Activated CD8-positive, alpha-beta memory T cell treated with anti-CD3 and anti-CD28 coated beads, Interleukin-2, amount 50 U/mL, for 48 hours (primary cell): ENCODE results near the gene SIRT7.
A peak's percentile ranks its signal among the peaks of the same experiment; 100 is the strongest.

ENCODE experiments used
- DNase-seq: peaks from one replicate; pipeline ENCODE4 v3.0.0-alpha.2; 2020

SIRT7 gene

GRCh38 chr17:81885454-81885853 lies 32.5 kb downstream of the SIRT7 start:
- DNase-seq, result no peak

- no peak for DNase-seq
These were observed 33.0 kb downstream of the SIRT7 start for GRCh38 chr17:81884968-81885367.

GRCh38 chr17:81884520-81884919 lies 33.5 kb downstream of the SIRT7 start:
- DNase-seq, result no peak

- DNase-seq, result no peak
These were observed 38.9 kb downstream of the SIRT7 start for GRCh38 chr17:81879121-81879520.

GRCh38 chr17:81878294-81878693 lies 39.7 kb downstream of the SIRT7 start:
- no peak for DNase-seq

- DNase-seq, result no peak
These were observed 40.4 kb downstream of the SIRT7 start for GRCh38 chr17:81877569-81877968.

- DNase-seq, result peak; percentile 99
These were observed 46.4 kb downstream of the SIRT7 start for GRCh38 chr17:81871387-81872230.

- no peak for DNase-seq
These were observed 47.0 kb downstream of the SIRT7 start, which contains the start of gene ARHGDIA for GRCh38 chr17:81870981-81871386. Gene ARHGDIA (minus strand): TSS chr17:81871337. CDS start chr17:81869930, 1,407 bp downstream.

GRCh38 chr17:81870131-81870980 lies 47.6 kb downstream of the SIRT7 start:
- DNase-seq, result peak; percentile 77

GRCh38 chr17:81869221-81870130 lies 48.5 kb downstream of the SIRT7 start:
- DNase-seq, result peak; percentile 89

GRCh38 chr17:81868674-81869220 lies 49.2 kb downstream of the SIRT7 start:
- DNase-seq, result no peak

- DNase-seq, result peak; percentile 72
These were observed 49.8 kb downstream of the SIRT7 start for GRCh38 chr17:81867991-81868673.

GRCh38 chr17:81867170-81867990 lies 50.6 kb downstream of the SIRT7 start:
- DNase-seq, result peak; percentile 73

GRCh38 chr17:81866440-81867169 lies 51.4 kb downstream of the SIRT7 start:
- peak; percentile 69 for DNase-seq

GRCh38 chr17:81865733-81866439 lies 52.1 kb downstream of the SIRT7 start:
- peak; percentile 73 for DNase-seq

- no peak for DNase-seq
These were observed 52.6 kb downstream of the SIRT7 start for GRCh38 chr17:81865358-81865732.

- no peak for DNase-seq
These were observed 53.9 kb downstream of the SIRT7 start for GRCh38 chr17:81863833-81864768.

GRCh38 chr17:81863123-81863675 lies 54.8 kb downstream of the SIRT7 start:
- DNase-seq, result no peak
